ENCODE data around the gene FBXL17.

The FBXL17 gene

GRCh38 chr5:108101821-108102220 lies 280.1 kb downstream of the FBXL17 start:
- no peak for DNase-seq (ENCODE audit: extremely low read depth in 1 of 2, low read depth in 1 of 2)

GRCh38 chr5:108101130-108101529 lies 280.8 kb downstream of the FBXL17 start:
- no peak for DNase-seq (ENCODE audit: extremely low read depth in 1 of 2, low read depth in 1 of 2)

GRCh38 chr5:108094800-108095199 lies 287.1 kb downstream of the FBXL17 start:
- DNase-seq (ENCODE audit: extremely low read depth in 1 of 2, low read depth in 1 of 2), result no peak

- DNase-seq (ENCODE audit: extremely low read depth in 1 of 2, low read depth in 1 of 2), result no peak
These were observed 288.7 kb downstream of the FBXL17 start for GRCh38 chr5:108093186-108093585.

DNA sequence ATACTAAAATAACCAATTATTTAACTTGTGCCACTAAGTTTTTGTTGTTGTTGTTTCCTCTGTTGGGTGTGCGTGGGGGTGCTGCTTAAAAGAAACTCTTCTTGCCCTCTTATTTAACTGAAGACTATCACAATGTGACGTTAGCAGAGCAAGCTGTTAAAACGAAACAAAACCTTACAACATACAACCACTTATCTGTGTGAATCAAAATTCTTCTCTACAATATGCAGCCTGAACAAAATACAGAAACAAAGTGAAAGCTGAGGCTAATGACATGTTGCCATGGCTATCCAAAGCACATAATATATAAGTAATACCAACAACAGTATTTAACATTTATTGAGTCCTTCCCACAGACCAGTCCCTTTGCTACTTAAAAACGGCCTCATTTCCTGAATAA lies 291.0 kb downstream of the FBXL17 start:
- no peak for DNase-seq (ENCODE audit: extremely low read depth in 1 of 2, low read depth in 1 of 2)

DNA sequence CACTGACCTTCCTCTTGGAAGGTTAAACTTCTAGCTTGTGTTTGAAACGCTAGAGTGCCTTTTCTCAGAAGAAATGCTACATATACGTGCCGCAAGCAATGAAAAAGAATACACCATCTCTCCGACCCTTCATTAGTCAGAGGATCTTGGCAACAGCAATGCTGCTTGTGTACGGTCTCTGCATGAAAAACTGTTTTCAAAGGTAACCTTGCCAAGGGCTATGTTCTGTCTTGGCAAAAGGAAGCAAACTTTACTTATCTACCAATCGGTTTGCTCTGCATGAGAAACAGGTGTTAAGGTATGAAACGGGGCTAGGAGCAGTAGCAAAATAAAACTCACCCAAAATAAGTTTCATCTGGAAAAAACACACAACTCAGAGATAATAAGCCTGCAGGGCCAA lies 297.8 kb downstream of the FBXL17 start:
- DNase-seq (ENCODE audit: extremely low read depth in 1 of 2, low read depth in 1 of 2), result no peak

- no peak for DNase-seq (ENCODE audit: extremely low read depth in 1 of 2, low read depth in 1 of 2)
These were observed 298.7 kb downstream of the FBXL17 start for GRCh38 chr5:108083232-108083631.

DNA sequence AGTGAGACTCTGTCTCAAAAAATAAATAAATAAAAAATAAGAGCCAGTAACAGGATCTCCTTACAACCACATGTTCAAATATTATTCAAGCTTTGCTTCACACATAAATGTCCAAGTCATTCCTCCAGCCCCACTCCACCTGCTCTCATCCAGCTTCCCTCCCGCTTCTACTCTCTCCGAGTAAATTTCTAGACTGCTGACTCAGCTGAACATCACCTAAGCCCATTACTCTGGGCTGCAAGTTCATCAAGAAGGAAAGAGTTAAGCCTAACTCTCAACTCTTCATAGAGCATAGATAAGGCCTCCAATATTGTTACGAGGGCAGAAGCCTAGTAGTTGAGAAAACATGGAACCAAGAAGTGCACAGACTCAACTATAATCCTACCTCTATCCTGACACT lies 300.2 kb downstream of the FBXL17 start:
- no peak for DNase-seq (ENCODE audit: extremely low read depth in 1 of 2, low read depth in 1 of 2)

DNA sequence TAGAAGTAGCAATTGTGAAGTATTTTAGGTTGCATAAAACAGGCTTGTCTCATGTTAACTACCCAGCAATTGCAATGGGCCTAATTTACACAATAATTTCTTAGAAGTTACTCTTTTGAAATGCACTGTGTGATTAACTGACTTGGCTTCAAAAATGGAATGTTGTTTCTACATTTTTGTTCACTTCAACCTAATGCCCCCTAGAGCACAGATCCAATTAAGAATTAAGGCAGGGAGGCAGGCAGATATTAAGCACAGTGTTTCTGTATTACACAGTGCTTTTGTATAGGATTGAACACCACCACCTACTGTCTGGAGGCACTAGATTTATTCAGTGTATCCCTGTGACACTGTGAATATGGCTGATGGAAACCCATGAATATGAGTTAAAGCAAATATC lies 302.1 kb downstream of the FBXL17 start:
- DNase-seq (ENCODE audit: extremely low read depth in 1 of 2, low read depth in 1 of 2), result no peak

DNA sequence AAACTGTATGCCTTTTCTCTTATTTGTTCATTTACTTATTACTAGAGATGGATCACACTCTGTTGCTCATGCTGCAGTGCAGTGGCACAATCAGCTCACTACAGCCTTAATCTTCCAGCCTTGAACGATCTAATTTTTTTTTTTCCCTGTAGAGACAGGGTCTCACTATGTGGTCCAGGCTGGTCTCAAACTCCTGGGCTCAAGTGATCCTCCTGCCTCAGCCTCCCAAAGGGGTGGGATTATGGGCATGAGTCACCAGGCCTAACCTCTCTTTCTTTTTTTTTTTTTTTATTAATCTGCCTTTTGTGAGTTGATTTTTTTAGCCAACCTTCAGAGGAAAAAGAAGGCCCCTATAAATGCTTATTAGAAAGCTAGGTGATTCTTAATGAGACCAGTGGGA lies 303.0 kb downstream of the FBXL17 start:
- DNase-seq (ENCODE audit: extremely low read depth in 1 of 2, low read depth in 1 of 2), result no peak

DNA sequence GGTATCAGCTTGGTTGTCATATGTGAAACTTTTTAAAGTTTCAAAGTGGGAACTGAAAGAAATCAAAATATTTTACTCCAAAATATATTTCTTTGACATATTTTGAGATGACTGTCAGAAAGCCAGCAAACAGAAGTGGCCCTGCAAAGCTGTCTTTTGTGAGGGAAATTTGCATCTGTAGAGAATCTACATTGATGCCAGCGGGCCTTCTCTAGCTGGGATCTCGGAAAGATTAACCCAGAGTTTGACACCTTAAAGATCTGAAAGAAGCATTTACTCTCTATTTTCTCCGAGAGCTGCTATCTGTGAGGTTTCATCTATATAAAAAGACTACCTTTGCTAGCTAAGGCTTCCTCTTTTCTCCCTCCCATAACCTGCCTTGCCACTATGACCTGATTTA lies 303.6 kb downstream of the FBXL17 start:
- no peak for DNase-seq (ENCODE audit: extremely low read depth in 1 of 2, low read depth in 1 of 2)

- no peak for DNase-seq (ENCODE audit: extremely low read depth in 1 of 2, low read depth in 1 of 2)
These were observed 307.3 kb downstream of the FBXL17 start for GRCh38 chr5:108074626-108075025.

DNA sequence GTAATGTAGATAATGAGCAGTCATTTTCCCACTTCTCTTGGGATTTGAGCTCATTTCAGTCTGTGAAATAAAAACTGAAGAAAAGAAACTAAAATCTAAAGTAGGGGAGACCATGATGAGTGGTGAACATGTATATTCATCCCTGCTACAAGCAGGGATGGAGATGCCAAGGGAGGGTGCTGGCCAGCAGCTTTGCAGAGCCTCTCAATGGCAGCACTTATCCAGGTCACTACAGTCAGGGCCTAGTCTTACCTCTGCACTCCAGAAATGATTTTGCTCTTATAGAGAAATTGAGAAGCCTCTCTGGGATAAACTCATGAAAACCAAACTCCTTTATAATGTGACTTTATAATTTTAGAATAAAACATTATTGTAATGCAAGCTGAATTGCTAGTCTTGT lies 317.6 kb downstream of the FBXL17 start:
- DNase-seq (ENCODE audit: extremely low read depth in 1 of 2, low read depth in 1 of 2), result no peak

GRCh38 chr5:108061941-108062340 lies 320.0 kb downstream of the FBXL17 start:
- no peak for DNase-seq (ENCODE audit: extremely low read depth in 1 of 2, low read depth in 1 of 2)

GRCh38 chr5:108060340-108060739 lies 321.6 kb downstream of the FBXL17 start:
- no peak for DNase-seq (ENCODE audit: extremely low read depth in 1 of 2, low read depth in 1 of 2)

GRCh38 chr5:108059334-108059733 lies 322.6 kb downstream of the FBXL17 start:
- no peak for DNase-seq (ENCODE audit: extremely low read depth in 1 of 2, low read depth in 1 of 2)

DNA sequence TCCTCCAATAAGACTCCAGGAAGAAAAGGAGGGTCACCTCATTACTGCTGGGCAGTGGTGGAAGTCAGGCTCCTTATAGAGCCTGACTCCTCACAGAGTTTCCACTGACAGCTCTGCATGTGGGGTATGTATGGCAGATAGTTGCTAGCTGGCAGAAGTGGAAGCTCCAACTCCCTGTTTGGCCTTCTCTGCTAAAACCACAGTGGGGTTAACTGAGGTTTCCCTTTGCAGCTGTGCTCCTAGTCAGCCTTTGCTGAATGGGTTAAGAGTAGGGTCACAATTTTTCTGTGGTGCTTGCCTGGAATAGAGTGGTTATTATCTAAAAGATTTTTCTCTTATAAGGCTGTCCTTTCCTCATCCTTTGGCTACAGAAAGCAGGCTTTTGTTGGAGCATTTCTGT lies 327.5 kb downstream of the FBXL17 start:
- DNase-seq (ENCODE audit: extremely low read depth in 1 of 2, low read depth in 1 of 2), result no peak

- no peak for DNase-seq (ENCODE audit: extremely low read depth in 1 of 2, low read depth in 1 of 2)
These were observed 334.8 kb downstream of the FBXL17 start for GRCh38 chr5:108046955-108047670.

DNA sequence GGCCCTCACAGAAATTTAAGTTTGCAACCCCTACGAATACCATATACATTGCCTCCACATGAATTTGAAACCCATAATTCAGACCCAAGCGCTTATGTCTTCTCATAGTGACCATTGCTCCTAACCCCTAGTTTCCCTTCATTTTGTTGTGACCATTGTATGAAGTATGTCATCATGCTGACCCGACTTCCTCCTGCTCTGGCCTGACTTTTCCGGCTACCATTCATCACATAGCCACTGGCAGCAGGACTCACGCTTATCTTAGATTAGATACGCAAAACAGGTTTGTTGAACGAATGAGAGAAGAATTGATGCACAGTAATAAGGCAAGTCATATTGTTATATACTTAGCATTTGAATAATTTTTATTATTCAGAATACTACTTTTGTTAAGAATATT lies 345.4 kb downstream of the FBXL17 start:
- no peak for DNase-seq (ENCODE audit: extremely low read depth in 1 of 2, low read depth in 1 of 2)

GRCh38 chr5:108028883-108029282 lies 353.0 kb downstream of the FBXL17 start:
- no peak for DNase-seq (ENCODE audit: extremely low read depth in 1 of 2, low read depth in 1 of 2)

DNA sequence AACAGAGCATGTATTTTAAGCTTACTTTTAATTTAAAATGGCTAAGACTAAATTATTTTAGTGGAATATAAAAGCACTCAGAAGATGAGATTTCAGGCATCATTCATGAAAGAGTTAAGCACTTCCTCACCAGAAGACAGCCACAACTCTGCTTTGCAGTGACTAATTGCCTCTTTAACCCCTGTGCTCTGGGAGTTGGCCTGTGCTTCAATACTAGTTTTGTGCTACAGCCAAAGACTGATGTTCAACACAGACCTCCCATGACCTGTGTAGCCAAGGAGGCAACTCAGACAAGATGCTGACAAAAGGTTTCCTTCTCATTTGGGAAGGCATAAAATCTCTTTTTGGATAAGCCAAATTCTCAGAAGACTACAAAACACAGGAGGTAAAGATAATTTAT lies 353.5 kb downstream of the FBXL17 start:
- no peak for DNase-seq (ENCODE audit: extremely low read depth in 1 of 2, low read depth in 1 of 2)

DNA sequence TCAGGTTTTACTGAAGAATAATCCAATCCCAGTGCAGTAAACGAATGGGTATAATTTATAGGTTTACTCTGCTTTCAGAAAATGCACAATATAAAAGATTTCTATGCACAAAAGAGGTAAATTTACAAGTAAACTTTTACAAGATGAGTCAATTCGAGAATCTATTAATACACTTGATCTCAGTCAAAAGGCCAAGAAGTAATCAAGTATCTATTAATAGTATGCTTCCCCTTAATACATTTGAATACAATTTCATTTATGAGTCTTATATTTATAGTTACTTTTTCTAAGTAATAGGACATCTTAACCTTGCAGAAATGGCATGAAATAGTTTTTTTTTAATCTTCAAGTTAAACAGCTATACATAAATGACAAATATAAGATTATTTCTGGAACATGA lies 355.9 kb downstream of the FBXL17 start:
- no peak for DNase-seq (ENCODE audit: extremely low read depth in 1 of 2, low read depth in 1 of 2)

GRCh38 chr5:108024986-108025385 lies 356.9 kb downstream of the FBXL17 start:
- no peak for DNase-seq (ENCODE audit: extremely low read depth in 1 of 2, low read depth in 1 of 2)

Data from activated CD8-positive, alpha-beta memory T cell treated with anti-CD3 and anti-CD28 coated beads for 1 hour (primary cell).